HG02884 (cell line): ENCODE data around the gene C5orf63.
"Not testable (repeated sequence)": the region's sequence is repeated elsewhere in the genome, so short reads cannot be mapped to it uniquely, and the experiment has no call there.

ENCODE experiments used
- ATAC-seq: cut with Tn5 transposase; IDR thresholded peaks from one replicate; pipeline ENCODE4 v1.9.1; 2021; ENCODE audit warnings: mild to moderate bottlenecking, moderate library complexity; ENCODE audit not compliant: unreplicated experiment

The C5orf63 gene

GRCh38 chr5:127010362-127010761, 62.9 kb downstream of the C5orf63 start:
- no peak for ATAC-seq

- ATAC-seq = no peak
Measured at GRCh38 chr5:127009784-127010183, 63.5 kb downstream of the C5orf63 start.

- ATAC-seq = no peak
Measured at GRCh38 chr5:127008300-127008975, 64.9 kb downstream of the C5orf63 start.

GRCh38 chr5:127007522-127007921, 65.8 kb downstream of the C5orf63 start:
- ATAC-seq = no peak

GRCh38 chr5:127006744-127007143, 66.6 kb downstream of the C5orf63 start:
- no peak for ATAC-seq

GRCh38 chr5:127005282-127005681, 68.0 kb downstream of the C5orf63 start:
- ATAC-seq = not testable (repeated sequence)

GRCh38 chr5:127004721-127005120, 68.6 kb downstream of the C5orf63 start:
- no peak for ATAC-seq

GRCh38 chr5:127003798-127004495, 69.4 kb downstream of the C5orf63 start:
- no peak for ATAC-seq

- ATAC-seq = no peak
Measured at GRCh38 chr5:127002390-127002789, 70.9 kb downstream of the C5orf63 start.

GRCh38 chr5:127001621-127002296, 71.5 kb downstream of the C5orf63 start:
- no peak for ATAC-seq
